Measurements from ENCODE around the gene PRUNE2. TPM values are rescaled to one million over a fixed set of nuclear protein-coding genes. Genes with fewer than 3 reads are reported as not detected.

PRUNE2 gene
- total and polyA plus RNA-seq, 2 of the 13 experiments (the other 11 are each of a cell fraction or from before 2014, with no cell fraction given): 0.02 TPM; not detected in 1

DNA sequence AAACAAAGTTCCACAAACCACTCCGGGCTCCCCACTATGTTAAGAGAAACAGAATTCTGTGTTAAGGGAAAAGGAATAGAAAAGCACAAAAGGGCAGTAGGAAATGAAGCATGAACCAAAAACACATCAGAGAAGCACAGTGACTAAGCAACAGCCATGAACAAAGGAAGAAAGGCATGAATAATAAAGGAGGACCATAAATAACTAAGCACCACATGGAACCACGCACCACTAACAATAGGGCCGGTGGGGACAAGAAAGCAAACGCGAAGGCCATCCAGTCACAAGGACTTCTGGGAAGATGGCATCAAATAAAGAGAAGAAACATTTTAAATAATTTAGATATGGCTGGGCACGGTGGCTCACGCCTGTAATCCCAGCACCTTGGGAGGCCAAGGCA lies 18.0 kb downstream of the PRUNE2 start:
- no peak overlapping the region for H2AFZ ChIP-seq (ENCODE audit: low read length)
- DNase-seq (ENCODE audit: low spot score) (no peak), FAIRE-seq (no peak), ATAC-seq (no peak)
- no peaks in the 10 kb centered on the region for H4K20me1 ChIP-seq (ENCODE audit: insufficient read depth, low read length)
- in situ Hi-C loops (cut with HindIII; ENCODE audit: extremely low pct_ligation_motif_present, low pct_unique_long_range_greater_than_20kb): no loop called here
- H3K9ac ChIP-seq (ENCODE audit: insufficient read depth, low read depth, low read length): no peak overlapping the region
- H3K27me3 ChIP-seq (ENCODE audit: control insufficient read depth in 1 of 2, insufficient read depth in 2 of 2, low read length in 2 of 2): peaks cover 0 to 1% of the 10 kb centered on the region in 2 experiments; a peak in 2 of 5 replicates
- WGBS (ENCODE audit: low lambda C conversion rate): 47% methylated on average over 7 of the region's 7 CpGs
- TF ChIP-seq GLI4 (CRISPR knock-in tag; IDR thresholded peaks at IDR 0.05; ENCODE audit: borderline replicate concordance) (no peak), RXRB (CRISPR knock-in tag; IDR thresholded peaks at IDR 0.05; ENCODE audit: borderline replicate concordance) (no peak), NFE2L1 (CRISPR knock-in tag; IDR thresholded peaks at IDR 0.05; ENCODE audit: borderline replicate concordance) (no peak), ZNF121 (CRISPR knock-in tag; IDR thresholded peaks at IDR 0.05) (no peak), ZNF530 (CRISPR knock-in tag; IDR thresholded peaks at IDR 0.05; ENCODE audit: low read depth) (no peak)
- H3K4me2 ChIP-seq (ENCODE audit: low read depth, low read length): no peak overlapping the region
- ChIA-PET POLR2A (no interaction called here), CTCF (ENCODE audit: low intra/inter-chr PET ratio, low total read pairs) (no interaction called here)
- no peaks in the 10 kb centered on the region for H3K36me3 ChIP-seq (replicated peaks in 1 of 2; ENCODE audit: control insufficient read depth in 1 of 2, insufficient read depth in 2 of 2, low read length in 2 of 2)
- H3K4me3 ChIP-seq (replicated peaks in 1 of 3; ENCODE audit: insufficient read depth in 1 of 3, low read depth in 2 of 3, low read length in 3 of 3): no peak overlapping the region
- H3K9me3 ChIP-seq (ENCODE audit: low read length): no peaks in the 10 kb centered on the region
- H3K4me1 ChIP-seq (ENCODE audit: insufficient read depth, low read length): no peaks in the 10 kb centered on the region
- BruUV-seq (replicated peaks): no TSS peak
- H3K79me2 ChIP-seq (ENCODE audit: insufficient read depth, low read length): no peaks in the 10 kb centered on the region
- intact Hi-C loops (cut with micrococcal nuclease; ENCODE audit: unreplicated experiment): no loop called here
- no peak overlapping the region for H3K27ac ChIP-seq (ENCODE audit: extremely low read length, insufficient read depth, low read length)

DNA sequence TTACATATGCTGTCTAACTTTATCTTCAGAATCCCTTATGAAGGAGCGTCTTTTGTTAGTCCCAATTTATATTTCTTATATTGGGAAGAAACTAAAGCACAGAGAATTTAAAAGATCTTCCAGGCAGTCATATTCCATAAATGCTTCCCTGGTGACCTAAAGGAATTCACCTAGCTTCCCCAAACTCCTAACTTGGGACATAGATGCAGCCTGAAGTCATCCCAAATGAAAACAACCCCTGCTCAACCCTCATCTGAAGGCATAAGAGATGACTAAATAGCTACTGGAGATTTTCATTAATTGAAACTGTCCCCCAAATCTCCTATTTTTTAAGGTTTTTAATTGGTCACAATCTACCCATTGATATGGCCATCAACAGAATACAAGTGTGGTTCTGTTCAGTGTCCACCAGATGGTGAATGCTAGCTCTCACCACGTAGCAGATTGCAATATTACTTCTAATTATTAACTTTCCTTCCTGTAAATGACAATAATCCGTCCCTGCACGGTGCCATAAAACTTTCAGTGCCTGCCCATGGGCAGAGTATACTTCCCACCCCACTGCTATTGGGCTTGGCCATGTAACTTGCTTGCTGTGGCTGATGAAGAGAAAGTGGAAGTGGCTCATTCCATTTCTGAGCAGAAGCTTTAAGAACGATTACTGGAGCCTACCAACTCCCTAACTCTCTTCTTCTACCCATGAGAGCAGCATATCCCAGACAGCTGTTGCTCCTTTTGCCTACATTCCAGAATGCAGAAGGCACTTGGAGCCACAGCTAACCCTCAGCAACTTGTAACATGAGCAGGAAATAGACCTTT lies 18.7 kb downstream of the PRUNE2 start:
- no peak for FAIRE-seq
- CTCF ChIA-PET (ENCODE audit: low intra/inter-chr PET ratio, low total read pairs): no interaction called here
- Histone ChIP-seq H4K20me1 (ENCODE audit: insufficient read depth, low read length) (no peaks in the 10 kb centered on the region), H3K79me2 (ENCODE audit: insufficient read depth, low read length) (no peaks in the 10 kb centered on the region), H3K4me3 (replicated peaks in 1 of 3; ENCODE audit: insufficient read depth in 1 of 3, low read depth in 2 of 3, low read length in 3 of 3) (no peak overlapping the region), H3K36me3 (replicated peaks in 1 of 2; ENCODE audit: control insufficient read depth in 1 of 2, insufficient read depth in 2 of 2, low read length in 2 of 2) (no peaks in the 10 kb centered on the region), H3K4me2 (ENCODE audit: low read depth, low read length) (no peak overlapping the region), H3K27me3 (ENCODE audit: control insufficient read depth in 1 of 2, insufficient read depth in 2 of 2, low read length in 2 of 2) (peaks cover 0 to 1% of the 10 kb centered on the region in 2 experiments; a peak in 2 of 5 replicates), H3K27ac (ENCODE audit: extremely low read length, insufficient read depth, low read length) (no peak overlapping the region), H2AFZ (ENCODE audit: low read length) (no peak overlapping the region), H3K4me1 (ENCODE audit: insufficient read depth, low read length) (no peaks in the 10 kb centered on the region), H3K9me3 (ENCODE audit: low read length) (no peaks in the 10 kb centered on the region), H3K9ac (ENCODE audit: insufficient read depth, low read depth, low read length) (no peak overlapping the region)
- TF ChIP-seq SOX13 (IDR thresholded peaks at IDR 0.05) (no peak), SOX13 (CRISPR knock-in tag; conservative IDR thresholded peaks at IDR 0.05 in 1 of 2, IDR thresholded peaks at IDR 0.05 in 1 of 2) (no peak), ZNF674 (CRISPR knock-in tag; IDR thresholded peaks at IDR 0.05; ENCODE audit: low read depth) (no peak), ZFY (CRISPR knock-in tag; IDR thresholded peaks at IDR 0.05) (no peak), ATF1 (CRISPR knock-in tag; IDR thresholded peaks at IDR 0.05) (no peak), ZNF569 (CRISPR knock-in tag; IDR thresholded peaks at IDR 0.05; ENCODE audit: borderline replicate concordance) (no peak), ZNF629 (CRISPR knock-in tag; conservative IDR thresholded peaks at IDR 0.05) (no peak), TOE1 (CRISPR knock-in tag; IDR thresholded peaks at IDR 0.05) (no peak)
- TF ChIP-seq, protein P1, sequence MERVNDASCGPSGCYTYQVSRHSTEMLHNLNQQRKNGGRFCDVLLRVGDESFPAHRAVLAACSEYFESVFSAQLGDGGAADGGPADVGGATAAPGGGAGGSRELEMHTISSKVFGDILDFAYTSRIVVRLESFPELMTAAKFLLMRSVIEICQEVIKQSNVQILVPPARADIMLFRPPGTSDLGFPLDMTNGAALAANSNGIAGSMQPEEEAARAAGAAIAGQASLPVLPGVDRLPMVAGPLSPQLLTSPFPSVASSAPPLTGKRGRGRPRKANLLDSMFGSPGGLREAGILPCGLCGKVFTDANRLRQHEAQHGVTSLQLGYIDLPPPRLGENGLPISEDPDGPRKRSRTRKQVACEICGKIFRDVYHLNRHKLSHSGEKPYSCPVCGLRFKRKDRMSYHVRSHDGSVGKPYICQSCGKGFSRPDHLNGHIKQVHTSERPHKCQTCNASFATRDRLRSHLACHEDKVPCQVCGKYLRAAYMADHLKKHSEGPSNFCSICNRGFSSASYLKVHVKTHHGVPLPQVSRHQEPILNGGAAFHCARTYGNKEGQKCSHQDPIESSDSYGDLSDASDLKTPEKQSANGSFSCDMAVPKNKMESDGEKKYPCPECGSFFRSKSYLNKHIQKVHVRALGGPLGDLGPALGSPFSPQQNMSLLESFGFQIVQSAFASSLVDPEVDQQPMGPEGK (CRISPR knock-in tag; IDR thresholded peaks at IDR 0.05): no peak
- TF ChIP-seq, protein P2, sequence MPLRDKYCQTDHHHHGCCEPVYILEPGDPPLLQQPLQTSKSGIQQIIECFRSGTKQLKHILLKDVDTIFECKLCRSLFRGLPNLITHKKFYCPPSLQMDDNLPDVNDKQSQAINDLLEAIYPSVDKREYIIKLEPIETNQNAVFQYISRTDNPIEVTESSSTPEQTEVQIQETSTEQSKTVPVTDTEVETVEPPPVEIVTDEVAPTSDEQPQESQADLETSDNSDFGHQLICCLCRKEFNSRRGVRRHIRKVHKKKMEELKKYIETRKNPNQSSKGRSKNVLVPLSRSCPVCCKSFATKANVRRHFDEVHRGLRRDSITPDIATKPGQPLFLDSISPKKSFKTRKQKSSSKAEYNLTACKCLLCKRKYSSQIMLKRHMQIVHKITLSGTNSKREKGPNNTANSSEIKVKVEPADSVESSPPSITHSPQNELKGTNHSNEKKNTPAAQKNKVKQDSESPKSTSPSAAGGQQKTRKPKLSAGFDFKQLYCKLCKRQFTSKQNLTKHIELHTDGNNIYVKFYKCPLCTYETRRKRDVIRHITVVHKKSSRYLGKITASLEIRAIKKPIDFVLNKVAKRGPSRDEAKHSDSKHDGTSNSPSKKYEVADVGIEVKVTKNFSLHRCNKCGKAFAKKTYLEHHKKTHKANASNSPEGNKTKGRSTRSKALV (CRISPR knock-in tag; IDR thresholded peaks at IDR 0.05): no peak
- POLR2A ChIA-PET: no interaction called here
- intact Hi-C loops (cut with micrococcal nuclease; ENCODE audit: unreplicated experiment) (no loop called here), in situ Hi-C loops (cut with HindIII; ENCODE audit: extremely low pct_ligation_motif_present, low pct_unique_long_range_greater_than_20kb) (no loop called here)
- BruUV-seq (replicated peaks): no TSS peak
- WGBS (ENCODE audit: low lambda C conversion rate): 0% methylated on average over 4 of the region's 5 CpGs
- no peak for DNase-seq (ENCODE audit: low spot score)
- ATAC-seq: peak; percentile 47; the same call in 2 of the 3 replicates

Data from HepG2 (cell line).